ENCODE results near the gene AGAP1.

AGAP1 gene

DNA sequence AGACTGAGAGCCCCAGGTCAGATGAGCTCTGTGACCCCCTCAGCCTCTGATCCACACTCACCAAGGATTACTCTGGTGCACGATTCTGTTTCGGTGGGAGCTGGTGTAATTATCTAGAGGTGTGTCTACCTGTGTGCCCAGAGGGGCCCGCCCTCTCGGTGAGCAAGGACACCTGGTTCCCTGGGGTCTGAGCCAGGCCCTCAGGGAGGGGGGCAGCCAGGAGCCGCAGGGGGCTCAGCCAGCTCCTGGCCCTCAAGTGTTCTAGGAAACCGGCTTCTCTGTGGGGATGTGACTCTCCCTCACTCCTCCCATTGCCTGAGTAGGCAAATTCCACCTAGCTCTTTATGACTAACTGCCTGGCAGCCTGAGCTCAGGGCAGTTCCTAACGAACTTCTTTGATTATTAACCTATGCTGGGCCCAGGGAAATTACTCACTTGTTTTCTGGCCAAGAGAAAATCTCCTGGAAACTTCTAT lies 17.4 kb downstream of the AGAP1 start:
- no peak for DNase-seq

DNA sequence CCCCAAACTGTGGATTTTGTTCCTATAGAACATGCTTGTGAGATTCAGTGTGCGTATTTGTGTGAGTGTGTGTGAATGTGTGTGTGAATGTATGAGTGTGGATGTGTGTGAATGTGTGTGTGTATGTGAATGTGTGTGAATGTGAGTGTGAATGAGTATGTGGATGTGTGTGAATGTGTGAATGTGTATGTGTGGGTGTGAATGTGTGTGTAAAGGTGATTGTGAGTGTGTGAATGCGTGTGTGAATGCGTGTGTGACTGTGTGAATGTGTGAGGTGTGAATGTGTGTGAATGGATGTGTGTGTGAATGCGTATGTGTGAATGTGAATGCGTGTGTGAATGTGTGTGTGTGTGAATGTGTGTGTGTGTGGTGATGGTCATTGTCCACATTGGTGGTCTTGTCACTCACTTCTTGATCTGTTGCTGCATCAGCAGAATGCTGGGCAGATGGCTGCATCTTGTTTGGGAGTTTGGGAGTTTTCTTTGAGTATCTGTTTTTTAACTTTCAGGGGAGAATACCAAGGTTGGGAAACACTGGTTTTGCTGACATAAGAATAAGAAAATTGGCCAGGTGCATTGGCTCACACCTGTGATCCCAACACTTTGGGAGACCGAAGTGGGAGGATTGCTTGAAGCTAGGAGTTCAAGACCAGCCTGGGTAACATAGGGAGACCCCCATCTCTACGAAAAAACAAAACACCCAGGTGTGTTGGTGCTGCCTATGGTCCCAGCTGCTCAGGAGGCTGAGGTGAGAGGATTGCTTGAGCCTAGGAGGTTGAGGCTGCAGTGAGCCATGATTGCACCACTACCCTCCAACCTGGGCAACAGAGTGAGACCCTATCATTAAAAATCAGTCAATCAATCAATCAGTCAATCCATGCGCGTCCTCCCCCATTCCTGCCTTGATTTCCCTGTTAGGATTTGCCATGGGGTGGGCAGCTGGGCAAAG lies 18.2 kb downstream of the AGAP1 start:
- DNase-seq, result no peak

DNA sequence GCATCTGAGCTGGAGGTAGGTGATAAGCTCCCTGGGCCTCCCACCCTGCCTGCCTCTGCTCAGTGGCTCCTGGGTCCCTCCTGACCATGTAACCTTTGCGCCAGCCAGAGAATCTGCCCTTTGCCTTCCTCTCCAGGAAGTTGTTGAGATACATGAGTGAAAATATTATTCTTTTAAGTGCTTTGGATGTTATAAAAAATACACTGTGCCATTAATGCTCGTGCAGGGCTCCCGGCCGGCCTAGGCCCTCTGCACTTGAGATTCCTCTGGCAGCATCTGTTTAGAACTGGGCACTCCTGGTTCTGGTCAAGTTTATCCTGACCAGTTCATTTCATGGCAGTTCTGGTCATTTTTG lies 18.8 kb downstream of the AGAP1 start:
- no peak for DNase-seq

DNA sequence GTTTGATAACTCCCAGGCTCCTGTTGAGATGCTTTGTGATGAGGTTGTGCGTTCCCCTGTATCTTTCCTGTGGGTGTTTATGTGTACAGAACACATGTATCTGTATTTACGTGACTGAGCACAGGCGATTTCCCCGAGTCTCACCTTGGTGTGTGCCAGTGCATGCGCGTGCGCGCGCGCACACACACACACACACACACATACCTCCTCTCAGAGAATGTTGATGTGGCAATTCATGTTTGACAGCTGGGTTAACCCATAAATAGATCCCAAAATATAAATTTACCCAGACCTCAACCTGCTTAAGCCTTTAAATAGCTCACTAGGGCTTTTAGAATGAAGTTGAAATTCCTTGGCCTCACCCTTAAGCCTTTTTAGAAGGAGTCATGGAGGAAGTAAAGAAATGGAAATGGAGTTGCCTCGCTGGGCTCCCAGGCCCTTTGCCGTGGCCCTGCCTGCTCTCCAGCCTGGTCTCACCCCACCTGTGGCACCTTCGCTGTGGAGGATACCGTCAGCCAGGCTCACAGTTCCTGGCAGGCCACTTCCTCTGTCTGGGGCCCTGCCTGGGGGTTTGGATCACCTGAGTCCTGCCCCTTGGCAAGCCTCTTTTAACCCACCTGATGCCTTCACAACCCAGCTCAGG lies 20.3 kb downstream of the AGAP1 start:
- DNase-seq, result no peak

DNA sequence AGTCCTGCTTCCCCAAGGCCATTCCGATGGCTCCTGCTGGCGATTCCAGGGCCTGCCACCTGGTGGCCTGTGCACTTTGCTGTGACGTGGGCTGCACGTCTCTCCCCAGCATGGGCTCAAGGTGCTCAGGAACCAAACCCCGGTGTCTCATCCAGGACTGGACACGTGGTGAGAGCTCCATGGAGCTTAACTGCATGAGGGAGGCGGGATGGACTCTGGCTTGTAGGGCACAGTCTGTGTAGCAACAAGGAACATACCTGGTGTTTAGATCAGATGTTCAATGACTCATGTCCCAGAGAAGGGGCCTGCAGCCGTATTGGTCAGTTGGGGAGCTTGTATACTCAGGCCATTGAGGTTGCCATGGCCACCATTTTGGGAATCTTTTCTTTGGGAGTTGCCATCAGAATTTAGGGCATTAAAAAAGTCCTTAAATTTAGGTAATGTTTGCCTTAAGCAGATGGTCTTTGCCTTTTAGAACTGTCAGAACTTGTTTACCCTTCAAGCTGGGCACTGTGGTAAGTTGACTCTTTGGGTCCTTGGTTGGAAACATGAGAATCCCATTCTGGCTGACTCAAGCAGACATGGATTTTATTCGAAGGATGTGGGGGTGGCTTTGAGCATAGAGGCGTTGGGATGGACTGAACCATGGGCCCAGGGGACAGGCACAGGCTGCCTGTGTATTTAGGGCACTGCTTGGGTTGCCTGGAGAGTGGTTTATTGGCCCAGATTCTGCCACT lies 21.0 kb downstream of the AGAP1 start:
- no peak for DNase-seq

DNA sequence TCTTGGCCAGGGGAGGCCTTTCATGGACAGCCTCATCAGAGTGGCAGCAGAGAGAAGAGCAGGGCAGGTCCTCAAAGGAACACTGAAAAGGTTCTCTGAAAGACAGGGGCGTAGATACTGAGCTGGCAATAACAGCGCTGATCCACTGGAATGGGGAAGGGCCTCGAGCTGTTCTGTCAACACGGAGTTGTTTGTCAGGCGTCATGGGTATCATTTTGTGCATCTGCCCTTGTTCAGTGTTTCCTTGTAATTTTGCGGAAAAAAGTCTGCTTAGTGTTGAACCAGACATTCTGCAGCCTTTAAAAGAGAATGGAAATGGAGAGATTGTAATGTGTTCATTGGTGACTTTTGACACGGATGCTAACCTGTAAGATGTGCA lies 21.5 kb downstream of the AGAP1 start:
- DNase-seq, result no peak

DNA sequence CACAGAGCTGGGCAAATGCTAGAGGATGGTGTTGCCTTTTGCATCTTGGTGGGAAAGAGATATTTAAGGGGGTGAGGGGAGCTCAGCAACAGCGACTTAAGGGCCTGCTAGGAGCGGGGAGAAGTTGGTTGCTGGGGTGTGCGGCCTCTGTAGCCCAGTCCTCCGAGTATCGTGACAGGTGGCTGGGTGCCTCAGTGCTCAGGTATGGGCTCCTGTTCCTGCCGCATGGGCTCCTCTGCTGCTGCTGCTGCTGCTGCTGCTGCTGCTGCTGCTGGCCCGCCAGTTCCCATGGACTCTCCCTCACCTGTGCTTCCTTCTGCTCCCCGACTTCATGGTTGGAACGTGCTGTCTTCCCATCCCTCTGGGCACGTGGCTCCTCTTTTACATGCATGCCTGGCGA lies 22.0 kb downstream of the AGAP1 start:
- DNase-seq, result no peak

DNA sequence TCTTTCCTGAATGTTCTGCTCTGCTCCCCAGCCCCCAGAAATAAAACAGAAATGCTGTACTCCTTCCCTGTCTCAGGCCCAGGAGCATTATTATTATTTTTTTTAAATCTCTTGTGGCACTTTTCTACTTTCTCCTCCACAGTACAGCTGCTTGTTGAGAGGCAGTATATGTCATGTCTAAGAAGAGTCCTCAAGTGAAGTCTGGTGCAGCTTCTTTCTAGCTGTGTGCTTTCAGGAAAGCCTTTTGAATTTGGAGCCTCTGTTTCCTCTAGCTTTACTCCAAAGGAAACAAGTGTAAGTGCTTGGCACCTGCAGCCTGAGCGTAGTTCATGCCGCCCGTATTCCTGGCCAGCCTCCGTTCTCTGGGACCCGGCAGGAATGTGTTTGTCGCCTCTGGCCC lies 22.4 kb downstream of the AGAP1 start:
- no peak for DNase-seq

DNA sequence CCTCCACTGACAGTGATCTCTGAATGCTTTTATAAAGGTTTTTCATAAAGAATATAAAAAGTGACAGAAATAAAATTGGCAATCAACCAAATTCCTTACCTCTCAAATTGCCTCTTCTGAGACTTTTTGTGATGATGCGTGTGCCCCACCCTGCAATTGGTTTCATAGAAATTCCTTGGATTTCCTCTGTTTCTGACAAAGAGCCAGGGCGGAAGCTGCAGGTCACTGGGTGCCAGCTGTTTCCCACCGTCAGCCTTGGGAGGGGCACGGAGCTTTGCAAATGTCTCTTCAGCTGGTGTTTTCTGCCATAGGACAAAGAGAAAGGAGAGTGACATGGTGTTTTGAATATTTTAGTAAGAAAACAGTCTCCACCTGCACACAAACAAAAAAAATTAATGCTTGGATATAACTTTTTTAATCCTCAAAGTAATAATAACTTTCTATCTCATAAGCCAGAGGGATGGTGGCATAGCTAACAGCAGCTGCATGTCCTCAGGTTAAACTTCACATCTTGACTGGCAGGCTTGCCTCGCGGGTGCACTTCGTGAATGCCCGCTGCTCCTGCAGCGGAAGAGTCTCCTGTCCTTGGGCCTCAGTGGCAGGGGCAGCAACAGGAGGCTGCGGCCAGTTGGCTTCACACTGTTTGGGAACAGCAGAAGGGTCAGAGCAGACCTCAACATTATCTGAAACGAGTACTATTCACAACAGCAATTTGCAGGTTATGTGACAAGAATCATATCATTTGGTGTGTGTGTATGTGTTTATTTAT lies 24.7 kb downstream of the AGAP1 start:
- no peak for DNase-seq

DNA sequence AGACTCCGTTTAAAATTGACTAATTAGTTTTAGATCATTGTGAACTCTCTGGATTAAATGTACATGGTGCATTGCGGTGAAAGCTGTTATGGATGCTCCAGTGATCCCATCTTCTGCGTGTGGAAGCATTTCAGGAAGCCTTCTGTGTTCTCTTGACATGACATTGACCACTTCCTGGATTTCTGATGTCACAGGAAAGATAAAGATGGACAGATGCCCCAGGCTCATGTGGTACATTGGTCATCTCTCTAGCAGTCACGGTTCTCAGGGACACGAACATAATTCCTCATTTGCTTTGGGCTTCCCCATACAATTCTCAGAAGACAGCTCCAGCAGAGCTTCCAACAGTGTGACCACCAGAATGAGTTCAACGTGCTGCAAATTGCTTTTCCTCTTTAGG lies 26.9 kb downstream of the AGAP1 start:
- no peak for DNase-seq

DNA sequence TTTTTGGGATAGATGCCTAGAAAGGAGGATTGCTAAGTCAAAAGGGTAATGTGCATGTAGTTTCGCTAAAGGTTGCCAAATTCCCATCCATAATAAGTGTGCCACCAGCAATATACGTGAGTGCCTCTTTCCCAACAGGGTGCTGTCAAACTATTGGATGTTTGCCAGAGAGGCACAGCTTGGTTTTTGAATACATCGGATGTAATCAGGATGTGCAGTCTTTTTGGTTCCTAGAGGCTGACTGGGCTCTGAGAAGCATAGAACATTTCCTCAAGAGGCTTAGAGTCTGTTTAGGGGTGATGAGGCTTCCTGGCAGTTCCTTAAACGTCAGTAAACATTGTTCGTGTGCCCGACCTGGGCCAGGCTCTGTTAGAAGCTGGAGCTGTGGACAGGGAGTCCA lies 28.0 kb downstream of the AGAP1 start:
- no peak for DNase-seq

DNA sequence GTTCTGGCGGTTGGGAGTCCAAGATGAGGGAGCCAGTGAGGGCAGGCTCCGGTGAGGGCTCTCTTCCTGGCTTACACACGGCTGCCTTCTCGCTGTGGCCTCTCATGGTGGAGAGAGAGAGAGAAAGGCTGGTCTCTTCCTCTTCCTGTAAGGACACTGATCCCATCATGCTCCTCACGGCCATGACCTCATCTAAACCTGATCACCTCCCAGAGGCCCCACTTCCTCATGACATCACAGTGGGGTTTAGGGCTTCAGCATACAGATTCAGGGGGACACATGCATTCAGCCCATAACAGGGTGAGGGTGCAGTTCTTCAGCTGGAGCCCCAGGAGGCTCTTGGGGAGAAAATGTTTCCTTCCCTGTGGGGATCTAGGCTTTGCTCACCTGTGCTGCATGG lies 29.2 kb downstream of the AGAP1 start:
- DNase-seq, result no peak

DNA sequence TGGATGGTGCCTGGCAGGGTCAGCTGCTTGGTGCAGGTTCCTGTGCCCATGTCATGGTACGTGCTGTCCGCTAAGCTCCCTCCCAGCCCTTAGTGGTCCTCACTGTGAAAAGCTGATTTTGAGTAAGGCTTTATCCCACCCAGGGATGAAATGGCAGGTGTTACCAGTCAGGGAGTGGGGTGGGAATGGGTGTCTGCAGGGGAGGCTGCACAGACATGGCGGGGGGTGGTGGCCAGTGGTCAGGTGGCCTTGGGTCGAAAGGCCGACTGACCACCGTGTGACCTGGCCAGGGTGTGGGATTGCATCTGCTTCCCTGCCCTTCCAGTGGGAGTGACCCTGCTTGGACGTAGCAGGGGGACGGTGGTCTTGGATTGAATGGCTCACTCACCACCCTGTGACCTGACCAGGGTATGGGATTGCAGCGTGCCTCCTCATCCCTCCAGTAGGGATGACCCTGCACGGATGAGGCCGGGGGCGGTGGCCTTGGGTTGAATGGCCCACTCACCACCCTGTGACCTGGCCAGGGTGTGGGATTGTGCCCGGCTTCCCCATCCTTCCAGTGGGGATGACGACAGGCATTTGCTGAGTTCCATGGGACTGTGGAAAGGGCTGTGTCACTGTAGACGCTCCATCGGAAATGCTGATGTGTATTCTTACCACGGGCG lies 29.8 kb downstream of the AGAP1 start:
- no peak for DNase-seq

DNA sequence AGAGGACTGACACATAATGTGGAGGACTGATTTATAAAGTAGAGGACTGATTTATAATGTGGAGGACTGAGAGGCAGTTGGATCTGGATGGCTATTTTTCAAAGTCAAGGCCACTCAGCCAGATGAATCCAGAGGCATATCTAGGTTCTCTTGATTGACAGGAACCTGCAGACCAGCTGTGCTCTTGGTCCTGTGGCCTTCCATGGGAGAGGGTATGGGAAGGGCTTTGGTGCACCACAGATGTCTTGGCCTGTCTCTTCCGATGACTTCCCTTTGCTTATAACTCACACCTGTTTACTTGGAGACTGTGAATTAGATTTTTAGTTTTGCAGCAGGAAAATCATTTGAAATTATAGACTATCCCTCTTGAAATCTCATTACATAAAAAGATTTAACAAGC lies 32.3 kb downstream of the AGAP1 start:
- DNase-seq, result no peak

DNA sequence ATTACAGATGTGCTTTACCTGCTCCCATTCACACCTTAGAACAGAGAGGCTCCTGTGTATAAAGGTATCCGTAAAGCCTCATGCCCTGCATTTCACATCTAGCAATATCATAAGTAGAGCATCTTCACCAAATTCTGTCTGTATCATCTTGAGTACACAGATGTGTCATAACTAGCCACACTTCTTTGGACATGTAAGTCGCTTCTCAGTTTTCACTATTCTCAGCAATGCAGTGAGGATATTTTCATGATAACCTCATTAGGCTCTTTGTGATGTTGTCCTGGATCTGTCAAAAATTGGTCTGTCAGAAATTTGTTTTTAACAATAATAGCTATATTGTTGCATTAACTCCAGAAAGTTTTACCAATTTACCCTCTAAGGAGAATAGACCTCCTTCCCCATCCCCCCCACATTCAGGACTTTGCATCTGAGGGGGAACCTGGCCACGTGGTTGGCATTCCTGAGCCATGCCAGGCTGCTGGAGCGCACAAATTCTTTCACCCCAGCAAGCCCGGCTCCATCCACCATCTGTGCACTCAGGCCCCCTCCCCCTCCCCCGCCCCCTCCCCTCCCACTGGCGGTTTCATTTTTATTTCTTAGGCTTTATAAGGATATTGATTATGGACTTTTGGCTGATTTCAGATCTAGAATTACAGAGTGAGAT lies 34.1 kb downstream of the AGAP1 start:
- no peak for DNase-seq

DNA sequence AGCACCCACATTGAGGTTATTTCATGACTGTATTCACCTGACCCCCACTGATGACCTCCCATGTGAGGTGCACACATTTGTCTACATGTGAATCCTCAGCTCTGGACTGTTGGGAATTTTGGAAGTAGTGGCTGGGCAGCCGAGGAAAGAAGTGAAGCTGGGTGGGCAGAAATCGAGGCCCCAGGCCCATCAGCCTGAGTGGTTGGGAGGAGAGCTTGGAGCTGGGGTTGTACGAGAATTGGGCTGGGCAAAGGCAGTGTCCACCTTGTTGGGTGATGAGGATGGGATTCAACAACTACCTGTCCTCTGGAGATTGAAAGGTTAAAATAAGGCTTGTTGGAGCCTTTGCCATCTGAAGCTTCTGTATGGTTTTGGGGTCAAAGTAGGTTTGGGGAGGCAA lies 35.8 kb downstream of the AGAP1 start:
- DNase-seq, result no peak

DNA sequence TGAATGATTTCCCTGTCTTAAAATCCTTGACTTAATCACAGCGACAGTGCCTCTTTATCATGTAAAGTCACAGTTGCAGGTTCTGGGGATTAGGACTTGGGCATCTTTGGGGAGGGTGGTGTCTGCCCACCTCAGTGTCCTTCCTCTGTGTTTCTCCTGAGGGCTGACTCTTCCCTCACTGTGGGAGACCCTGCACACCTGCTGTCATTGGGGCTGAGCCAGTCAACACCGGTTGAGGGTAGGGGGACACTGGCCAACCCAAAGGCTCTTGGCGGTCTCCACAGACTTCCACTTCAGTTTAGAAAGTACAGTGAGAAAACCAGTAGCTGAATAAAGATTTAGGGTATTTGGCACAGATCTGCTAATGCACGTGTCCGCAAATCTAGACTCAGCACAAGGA lies 36.9 kb downstream of the AGAP1 start:
- no peak for DNase-seq

DNA sequence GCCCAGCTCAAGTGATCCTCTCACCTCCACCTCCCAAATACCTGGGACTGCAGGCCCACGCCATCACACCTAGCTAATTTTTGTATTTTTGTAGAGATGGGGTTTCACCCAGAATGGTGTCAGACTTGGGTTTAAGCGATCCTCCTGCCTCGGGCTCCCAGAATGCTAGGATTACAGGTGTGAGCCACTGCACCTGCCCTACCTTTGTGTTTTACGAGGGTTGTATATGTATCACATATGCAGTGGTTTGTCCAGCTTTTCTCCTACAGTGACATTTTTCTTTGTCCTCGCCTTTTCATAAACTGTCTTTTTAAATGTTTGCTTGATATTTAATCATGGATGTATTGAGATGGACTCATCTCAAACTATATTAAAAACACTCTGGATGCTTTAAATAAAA lies 38.5 kb downstream of the AGAP1 start:
- DNase-seq, result no peak

DNA sequence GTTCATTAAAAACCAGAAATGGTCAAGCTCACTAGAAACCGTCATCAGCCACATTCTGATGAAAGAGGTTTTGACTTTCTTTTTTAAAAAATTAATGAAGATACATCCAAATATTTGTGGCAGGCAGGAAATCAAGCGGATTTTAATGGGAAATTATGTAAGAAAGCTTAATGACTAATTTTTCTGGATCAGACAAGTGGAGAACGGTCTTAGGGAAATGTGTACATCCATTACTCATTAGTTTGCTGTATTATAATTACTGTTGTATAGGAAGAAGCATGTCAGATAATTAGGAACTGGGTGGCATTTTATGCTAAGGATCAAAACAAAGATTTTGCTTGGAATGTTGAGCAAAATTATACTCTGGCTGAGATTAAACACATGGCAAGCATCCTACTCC lies 39.4 kb downstream of the AGAP1 start:
- no peak for DNase-seq

DNA sequence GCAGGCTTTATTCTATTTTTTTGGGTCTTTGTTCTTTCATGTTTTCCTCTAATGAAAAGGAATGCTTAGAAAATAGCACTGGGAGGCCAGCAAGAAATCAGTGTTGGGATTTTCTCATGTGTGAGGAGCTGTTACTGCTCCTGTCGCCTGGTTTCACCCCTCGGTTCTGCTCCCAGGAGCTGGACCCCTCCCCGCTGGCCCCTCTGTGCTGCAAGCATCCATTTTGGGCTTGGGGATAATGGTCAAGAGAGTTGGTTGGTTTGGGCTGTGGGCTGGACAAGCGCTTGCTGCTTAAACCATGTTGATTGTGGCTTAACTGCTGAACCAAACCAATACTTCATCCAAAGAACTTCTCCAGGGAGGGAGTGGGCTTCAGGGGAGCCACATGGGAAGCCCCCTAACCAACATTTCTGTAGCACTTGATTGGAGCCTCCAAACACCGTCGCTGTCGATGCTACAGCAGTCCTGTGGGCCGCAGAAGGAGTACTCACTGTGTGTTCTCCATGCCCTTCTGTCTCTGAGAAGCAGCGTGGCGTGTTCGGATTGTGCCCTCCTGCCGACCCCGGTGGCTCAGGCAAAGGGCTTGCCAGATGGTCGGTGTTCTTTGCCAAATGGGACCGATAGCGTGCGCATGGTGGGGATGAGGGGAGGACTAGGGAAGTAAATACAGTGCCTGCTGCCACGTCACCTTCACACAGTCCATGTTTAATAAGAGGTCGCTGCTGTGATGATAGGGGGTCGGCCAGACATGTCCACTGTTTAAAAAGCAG lies 40.0 kb downstream of the AGAP1 start:
- no peak for DNase-seq
